ENCODE measurements around the gene SMIM3. TPM values are rescaled to one million over a fixed set of nuclear protein-coding genes. Genes with fewer than 3 reads are reported as not detected.
A peak's percentile ranks its signal among the peaks of the same experiment; 100 is the strongest.

Gene SMIM3
- total and polyA plus RNA-seq, 7 experiments from 2014 or later, result 5.2 to 17.9 (median 7.9) TPM

DNA sequence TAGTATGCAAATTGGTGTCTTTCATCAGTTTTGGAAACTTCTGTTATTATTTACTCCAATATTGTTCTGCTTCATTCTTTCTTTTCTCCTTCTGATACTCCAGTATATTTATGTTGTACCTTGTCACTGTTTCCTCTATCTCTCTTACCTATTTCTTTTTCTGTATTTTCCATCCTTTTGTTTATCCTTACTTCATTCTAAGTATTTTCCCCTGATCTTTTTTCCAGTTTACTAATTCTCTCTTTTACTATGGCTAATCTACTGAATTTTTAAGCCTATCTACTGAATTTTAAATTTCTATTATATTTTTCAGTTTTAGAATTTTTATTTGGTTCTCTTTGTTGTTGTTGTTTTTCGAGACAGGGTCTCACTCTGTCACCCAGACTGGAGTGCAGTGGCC, 7.4 kb downstream of the SMIM3 start:
- Mint-ChIP-seq H3K27ac (peak overlapping the region in 8 of 9 donors; percentile 29 to 95 (median 63)), H3K4me3 (peak overlapping the region in 3 of 10 donors; percentile 26 to 45 (median 43)), H3K4me1 (peaks cover 44 to 94% (median 89%) of the 10 kb centered on the region in 7 donors), H3K36me3 (peaks cover 0 to 29% (median 0%) of the 10 kb centered on the region in 5 donors), H3K27me3 (no peaks in the 10 kb centered on the region), H3K9me3 (peaks cover 0 to 5% (median 0%) of the 10 kb centered on the region in 11 donors)
- H3K9me3 ChIP-seq (ENCODE audit: control insufficient read depth in 2 of 3, low read length in 3 of 3), result no peaks in the 10 kb centered on the region
- H3K4me3 ChIP-seq (ENCODE audit: low read length), result no peak overlapping the region
- ATAC-seq (no peak), DNase-seq (no peak)
- CTCF ChIA-PET, result interaction anchor here (1.7 kb wide), 1 partner anchor 14 kb away, joined by 7 read pairs; no protein-coding TSS in a partner anchor
- H3K36me3 ChIP-seq (ENCODE audit: control insufficient read depth in 2 of 3, insufficient read depth in 3 of 3, low read length in 3 of 3), result no peaks in the 10 kb centered on the region
- intact Hi-C loops (cut with micrococcal nuclease), result no loop called here
- no peaks in the 10 kb centered on the region for H3K27me3 ChIP-seq (ENCODE audit: control insufficient read depth in 2 of 2, insufficient read depth in 2 of 2, low read length in 2 of 2)
- POLR2A ChIA-PET, result interaction anchor here (2.1 kb wide), 1 partner anchor 28 kb away, joined by 5 read pairs; the partner anchor contains the start of gene DCTN4
- no peak overlapping the region for H3K27ac ChIP-seq (ENCODE audit: low read depth, low read length)
- peaks cover 17 to 45% of the 10 kb centered on the region in 2 donors for H3K4me1 ChIP-seq (ENCODE audit: control insufficient read depth in 2 of 2, insufficient read depth in 2 of 2, low read length in 2 of 2)

DNA sequence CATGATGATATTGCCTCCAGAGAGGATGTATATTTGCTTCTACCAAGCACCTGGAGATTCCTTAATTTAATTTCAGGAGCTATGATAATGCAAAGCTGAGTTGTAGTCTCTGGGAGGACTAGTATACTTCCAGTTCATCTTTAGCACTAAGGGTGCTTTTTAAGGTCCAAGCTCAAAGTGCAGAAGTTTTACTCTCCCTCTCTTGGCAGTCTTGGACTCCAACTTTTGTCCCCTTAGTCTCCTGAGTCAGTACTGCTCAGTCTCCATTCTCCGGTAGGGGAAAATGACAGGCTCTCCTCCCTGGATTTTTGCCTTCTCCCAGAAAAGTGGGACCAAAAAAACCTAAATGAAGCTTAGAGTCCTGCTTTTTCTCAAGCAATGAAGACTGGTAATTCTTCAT, 8.3 kb downstream of the SMIM3 start:
- CTCF ChIA-PET, result interaction anchor here (0.6 to 1.7 kb wide), 7 partner anchors 8 to 368 kb away, joined by 3 to 7 read pairs (median 3); partner anchors contain the start of genes DCTN4 and SMIM3

GRCh38 chr5:150787656-150788055, 9.1 kb downstream of the SMIM3 start:
- intact Hi-C loops (cut with micrococcal nuclease), result no loop called here
- POLR2A ChIA-PET, result interaction anchor here (0.8 to 2.1 kb wide), 4 partner anchors 9 to 339 kb away, joined by 3 to 10 read pairs (median 5); partner anchors contain the start of genes DCTN4, RBM22 and SMIM3
- DNase-seq (no peak), ATAC-seq (no peak)
- Mint-ChIP-seq H3K4me3 (no peak overlapping the region), H3K27ac (peak overlapping the region in 3 of 9 donors; percentile 19 to 95 (median 91)), H3K4me1 (peaks cover 38 to 87% (median 78%) of the 10 kb centered on the region in 7 donors), H3K36me3 (peaks cover 0 to 28% (median 0%) of the 10 kb centered on the region in 5 donors), H3K27me3 (no peaks in the 10 kb centered on the region), H3K9me3 (peaks cover 0 to 5% (median 0%) of the 10 kb centered on the region in 11 donors)
- Histone ChIP-seq H3K9me3 (ENCODE audit: control insufficient read depth in 2 of 3, low read length in 3 of 3) (no peaks in the 10 kb centered on the region), H3K27ac (ENCODE audit: low read depth, low read length) (no peak overlapping the region), H3K27me3 (ENCODE audit: control insufficient read depth in 2 of 2, insufficient read depth in 2 of 2, low read length in 2 of 2) (no peaks in the 10 kb centered on the region), H3K4me3 (ENCODE audit: low read length) (no peak overlapping the region), H3K4me1 (ENCODE audit: control insufficient read depth in 2 of 2, insufficient read depth in 2 of 2, low read length in 2 of 2) (peaks cover 17 to 31% of the 10 kb centered on the region in 2 donors), H3K36me3 (ENCODE audit: control insufficient read depth in 2 of 3, insufficient read depth in 3 of 3, low read length in 3 of 3) (no peaks in the 10 kb centered on the region)
- CTCF ChIA-PET, result interaction anchor here (0.6 to 1.7 kb wide), 6 partner anchors 9 to 367 kb away, joined by 3 to 7 read pairs (median 3); partner anchors contain the start of genes DCTN4 and SMIM3

More for the DNA sequence above, 8.3 kb downstream of the SMIM3 start:
- H3K4me1 ChIP-seq (ENCODE audit: control insufficient read depth in 2 of 2, insufficient read depth in 2 of 2, low read length in 2 of 2), result peaks cover 17 to 39% of the 10 kb centered on the region in 2 donors
- Mint-ChIP-seq H3K4me1 (peaks cover 43 to 92% (median 86%) of the 10 kb centered on the region in 7 donors), H3K27me3 (no peaks in the 10 kb centered on the region), H3K27ac (peak overlapping the region in 4 of 9 donors; percentile 34 to 95 (median 64)), H3K9me3 (peaks cover 0 to 5% (median 0%) of the 10 kb centered on the region in 11 donors), H3K36me3 (peaks cover 0 to 25% (median 0%) of the 10 kb centered on the region in 5 donors), H3K4me3 (peak overlapping the region in 2 of 10 donors; percentile 13 to 19)
- H3K27me3 ChIP-seq (ENCODE audit: control insufficient read depth in 2 of 2, insufficient read depth in 2 of 2, low read length in 2 of 2), result no peaks in the 10 kb centered on the region
- intact Hi-C loops (cut with micrococcal nuclease), result no loop called here
- no peaks in the 10 kb centered on the region for H3K36me3 ChIP-seq (ENCODE audit: control insufficient read depth in 2 of 3, insufficient read depth in 3 of 3, low read length in 3 of 3)
- POLR2A ChIA-PET, result interaction anchor here (0.8 to 2.1 kb wide), 4 partner anchors 8 to 338 kb away, joined by 3 to 10 read pairs (median 5); partner anchors contain the start of genes DCTN4, RBM22 and SMIM3
- no peak for DNase-seq
- no peak for ATAC-seq
- no peak overlapping the region for H3K27ac ChIP-seq (ENCODE audit: low read depth, low read length)
- no peaks in the 10 kb centered on the region for H3K9me3 ChIP-seq (ENCODE audit: control insufficient read depth in 2 of 3, low read length in 3 of 3)
- no peak overlapping the region for H3K4me3 ChIP-seq (ENCODE audit: low read length)

DNA sequence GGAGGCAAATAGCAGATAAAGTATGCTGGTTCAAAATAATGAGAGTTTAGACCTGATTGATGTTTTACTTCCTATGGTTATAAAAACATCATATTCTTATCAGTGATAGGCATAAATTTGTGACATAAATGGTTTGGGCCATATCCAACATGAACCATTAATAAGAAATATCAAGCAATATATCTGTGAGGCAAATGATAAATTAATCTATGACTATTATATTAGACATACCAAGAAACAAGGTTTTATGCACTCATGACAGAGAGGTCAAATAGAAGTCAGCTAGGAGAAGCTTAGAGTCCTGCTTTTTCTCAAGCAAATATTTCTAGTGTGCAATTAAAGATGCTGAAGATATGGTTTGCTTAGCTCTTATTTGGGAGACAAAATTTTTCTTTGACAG, 10.4 kb downstream of the SMIM3 start:
- Histone ChIP-seq H3K27ac (ENCODE audit: low read depth, low read length) (no peak overlapping the region), H3K27me3 (ENCODE audit: control insufficient read depth in 2 of 2, insufficient read depth in 2 of 2, low read length in 2 of 2) (no peaks in the 10 kb centered on the region), H3K4me3 (ENCODE audit: low read length) (no peak overlapping the region), H3K36me3 (ENCODE audit: control insufficient read depth in 2 of 3, insufficient read depth in 3 of 3, low read length in 3 of 3) (no peaks in the 10 kb centered on the region), H3K4me1 (ENCODE audit: control insufficient read depth in 2 of 2, insufficient read depth in 2 of 2, low read length in 2 of 2) (peaks cover 4 to 20% of the 10 kb centered on the region in 2 donors), H3K9me3 (ENCODE audit: control insufficient read depth in 2 of 3, low read length in 3 of 3) (no peaks in the 10 kb centered on the region)
- no peak for DNase-seq
- H3K36me3 Mint-ChIP-seq, result peaks cover 0 to 38% (median 0%) of the 10 kb centered on the region in 5 donors
- H3K9me3 Mint-ChIP-seq, result peaks cover 0 to 9% (median 0%) of the 10 kb centered on the region in 11 donors
- H3K4me3 Mint-ChIP-seq, result peak overlapping the region in 5 of 10 donors; percentile 2 to 66 (median 5)
- H3K27ac Mint-ChIP-seq, result peak overlapping the region in 7 of 9 donors; percentile 8 to 95 (median 73)
- ChIA-PET POLR2A (interaction anchor here (0.8 to 2.7 kb wide), 4 partner anchors 10 to 339 kb away, joined by 3 to 10 read pairs (median 8); partner anchors contain the start of genes IRGM, RBM22, RPS14 and SMIM3), CTCF (interaction anchor here (0.6 to 2.0 kb wide), 5 partner anchors 10 to 702 kb away, joined by 3 to 9 read pairs (median 5); partner anchors contain the start of genes IRGM and SMIM3)
- intact Hi-C loops (cut with micrococcal nuclease), result no loop called here
- no peak for ATAC-seq
- H3K27me3 Mint-ChIP-seq, result no peaks in the 10 kb centered on the region
- H3K4me1 Mint-ChIP-seq, result peaks cover 29 to 75% (median 65%) of the 10 kb centered on the region in 7 donors

DNA sequence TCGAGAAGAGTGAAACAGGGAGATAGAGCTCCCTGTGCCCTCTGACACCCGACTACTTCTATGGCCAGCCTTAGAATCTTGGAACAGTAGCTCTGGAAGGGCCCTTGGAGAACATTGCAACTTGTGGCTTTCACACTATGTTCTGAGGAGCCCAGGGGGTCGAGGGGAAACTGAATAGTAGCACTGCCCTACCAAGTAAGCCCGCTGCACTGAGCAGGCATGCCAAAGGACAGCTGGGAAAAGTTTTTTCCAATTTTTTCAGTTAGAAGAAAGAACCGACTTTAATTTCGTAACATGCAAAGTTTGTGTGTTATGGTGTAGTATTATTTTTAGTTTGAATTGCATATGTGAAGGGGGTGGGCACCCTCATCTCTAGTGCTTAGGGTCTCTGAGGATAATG, 10.9 kb downstream of the SMIM3 start:
- no peaks in the 10 kb centered on the region for H3K36me3 ChIP-seq (ENCODE audit: control insufficient read depth in 2 of 3, insufficient read depth in 3 of 3, low read length in 3 of 3)
- CTCF ChIA-PET, result interaction anchor here (1.2 to 2.0 kb wide), 4 partner anchors 8 to 57 kb away, joined by 3 to 9 read pairs (median 7); partner anchors contain the start of genes IRGM and SMIM3
- peaks cover 0 to 16% of the 10 kb centered on the region in 2 donors for H3K4me1 ChIP-seq (ENCODE audit: control insufficient read depth in 2 of 2, insufficient read depth in 2 of 2, low read length in 2 of 2)
- no peaks in the 10 kb centered on the region for H3K27me3 ChIP-seq (ENCODE audit: control insufficient read depth in 2 of 2, insufficient read depth in 2 of 2, low read length in 2 of 2)
- Mint-ChIP-seq H3K27me3 (no peaks in the 10 kb centered on the region), H3K9me3 (peaks cover 0 to 12% (median 0%) of the 10 kb centered on the region in 11 donors), H3K4me1 (peaks cover 25 to 70% (median 61%) of the 10 kb centered on the region in 7 donors), H3K27ac (peak overlapping the region in 8 of 9 donors; percentile 63 to 95 (median 84)), H3K4me3 (peak overlapping the region in 9 of 10 donors; percentile 46 to 77 (median 65)), H3K36me3 (peaks cover 0 to 38% (median 3%) of the 10 kb centered on the region in 5 donors)
- POLR2A ChIA-PET, result interaction anchor here (0.8 to 2.7 kb wide), 5 partner anchors 10 to 340 kb away, joined by 3 to 12 read pairs (median 9); partner anchors contain the start of genes DCTN4, IRGM, RBM22 and RPS14
- H3K9me3 ChIP-seq (ENCODE audit: control insufficient read depth in 2 of 3, low read length in 3 of 3), result no peaks in the 10 kb centered on the region
- DNase-seq (no peak), ATAC-seq (no peak)
- H3K27ac ChIP-seq (ENCODE audit: low read depth, low read length), result no peak overlapping the region
- intact Hi-C loops (cut with micrococcal nuclease), result no loop called here
- H3K4me3 ChIP-seq (ENCODE audit: low read length), result no peak overlapping the region

- ChIA-PET POLR2A (interaction anchor here (1.6 to 2.7 kb wide), 4 partner anchors 32 to 340 kb away, joined by 8 to 12 read pairs (median 10); partner anchors contain the start of genes DCTN4, IRGM, RBM22 and RPS14), CTCF (interaction anchor here (1.2 to 2.0 kb wide), 4 partner anchors 8 to 56 kb away, joined by 3 to 9 read pairs (median 7); partner anchors contain the start of genes IRGM and SMIM3)
- ATAC-seq (peak; percentile 94), DNase-seq (peak in 8 of 9 donors; percentile 37 to 73 (median 63))
- Histone ChIP-seq H3K4me3 (ENCODE audit: low read length) (no peak overlapping the region), H3K27me3 (ENCODE audit: control insufficient read depth in 2 of 2, insufficient read depth in 2 of 2, low read length in 2 of 2) (no peaks in the 10 kb centered on the region), H3K27ac (ENCODE audit: low read depth, low read length) (peak overlapping the region; percentile 19), H3K36me3 (ENCODE audit: control insufficient read depth in 2 of 3, insufficient read depth in 3 of 3, low read length in 3 of 3) (no peaks in the 10 kb centered on the region), H3K9me3 (ENCODE audit: control insufficient read depth in 2 of 3, low read length in 3 of 3) (no peaks in the 10 kb centered on the region), H3K4me1 (ENCODE audit: control insufficient read depth in 2 of 2, insufficient read depth in 2 of 2, low read length in 2 of 2) (peaks cover 0 to 15% of the 10 kb centered on the region in 2 donors)
- Mint-ChIP-seq H3K4me3 (peak overlapping the region; percentile 46 to 77 (median 66)), H3K27me3 (no peaks in the 10 kb centered on the region), H3K36me3 (peaks cover 0 to 37% (median 3%) of the 10 kb centered on the region in 5 donors), H3K9me3 (peaks cover 0 to 13% (median 0%) of the 10 kb centered on the region in 11 donors), H3K27ac (peak overlapping the region; percentile 63 to 95 (median 85)), H3K4me1 (peaks cover 21 to 64% (median 56%) of the 10 kb centered on the region in 7 donors)
- intact Hi-C loops (cut with micrococcal nuclease), result loop anchor here in 1 of 2 donors (1.0 to 5.0 kb wide), 2 partner anchors 32 to 333 kb away; no protein-coding TSS in a partner anchor
Observed at GRCh38 chr5:150789943-150790611, 11.5 kb downstream of the SMIM3 start.
